Heart left ventricle (tissue), 13 donors: ENCODE data around the gene RTTN.

ENCODE experiments used
- POLR2A ChIP-seq, 2 donors: fragments of 450-650 bp; IDR thresholded peaks; one replicate each; pipeline ENCODE4 v1.6.1; 2017; ENCODE audit warnings: antibody characterized with exemption in 2 of 2, mild to moderate bottlenecking in 2 of 2, moderate library complexity in 2 of 2
- TF ChIP-seq, protein P1 (sequence below), 12 donors: fragments of 200-600 bp; sonication (generic) in 4 of 12; IDR thresholded peaks; one replicate each; pipeline versions ENCODE4 v1.5.0 to v1.8.0; 2018 to 2022; ENCODE audit warnings: antibody characterized with exemption in 12 of 12, mild to moderate bottlenecking in 5 of 12
- donor health status: ischemic (EF 13 %, LVEDD 7.1; RV severe dilation, severe dysfunction).
- donor health status: DM: no; HTN: yes; CAD: no.
- donor health status: DM: no; HTN: no; CAD: no.
- donor health status: ischemic (EF 25% LVEDD 6.9; RV normal size, moderate dysfunction).
- donor health status: ischemic (EF 25% LVEDD 5.7; RV mildly dilated, moderate dysfunction).
- donor health status: ischemic (EF 35%, LVEDD 5.7; RV mildly dilated, moderate dysfunction).
- donor health status: nonischemic (EF 11% LVEDD 7.7; RV severe dilation, severe dysfunction).
- donor health status: DM: yes; HTN: yes; CAD: no.
- donor health status: PGD.
- donor health status: ischemic (EF 29% LVEDD 5.4; RV normal size, mild dysfunction).
- donor health status: nonischemic (EF 23%, LVEDD 6.1; RV moderate dilation, normal function).

DNA sequence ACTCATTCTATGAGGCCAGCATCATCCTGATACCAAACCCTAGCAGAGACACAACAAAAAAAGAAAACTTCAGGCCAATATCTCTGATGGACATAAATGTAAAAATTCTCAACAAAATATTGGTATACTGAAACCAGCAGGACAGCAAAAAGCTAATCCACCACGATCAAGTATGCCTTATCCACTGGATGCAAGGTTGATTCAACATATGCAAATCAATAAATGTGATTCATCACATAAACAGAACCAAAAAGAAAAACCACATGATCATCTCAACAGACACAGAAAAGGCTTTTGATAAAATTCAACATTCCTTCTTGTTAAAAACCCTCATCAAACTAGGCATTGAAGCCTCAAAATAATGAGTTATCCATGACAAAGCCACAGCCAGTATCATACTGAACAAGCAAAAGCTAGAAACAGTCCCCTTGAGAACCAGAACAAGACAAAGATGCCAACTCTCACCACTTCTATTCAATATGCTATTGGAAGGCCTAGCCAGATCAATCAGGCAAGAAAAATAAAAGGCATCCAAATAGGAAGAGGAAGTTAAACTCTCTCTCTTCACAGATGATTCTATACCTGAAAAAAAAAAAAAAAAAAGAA, 45.3 kb downstream of the RTTN start:
- TF ChIP-seq POLR2A (IDR thresholded peaks at IDR 0.05), result no peak
- TF ChIP-seq, protein P1, sequence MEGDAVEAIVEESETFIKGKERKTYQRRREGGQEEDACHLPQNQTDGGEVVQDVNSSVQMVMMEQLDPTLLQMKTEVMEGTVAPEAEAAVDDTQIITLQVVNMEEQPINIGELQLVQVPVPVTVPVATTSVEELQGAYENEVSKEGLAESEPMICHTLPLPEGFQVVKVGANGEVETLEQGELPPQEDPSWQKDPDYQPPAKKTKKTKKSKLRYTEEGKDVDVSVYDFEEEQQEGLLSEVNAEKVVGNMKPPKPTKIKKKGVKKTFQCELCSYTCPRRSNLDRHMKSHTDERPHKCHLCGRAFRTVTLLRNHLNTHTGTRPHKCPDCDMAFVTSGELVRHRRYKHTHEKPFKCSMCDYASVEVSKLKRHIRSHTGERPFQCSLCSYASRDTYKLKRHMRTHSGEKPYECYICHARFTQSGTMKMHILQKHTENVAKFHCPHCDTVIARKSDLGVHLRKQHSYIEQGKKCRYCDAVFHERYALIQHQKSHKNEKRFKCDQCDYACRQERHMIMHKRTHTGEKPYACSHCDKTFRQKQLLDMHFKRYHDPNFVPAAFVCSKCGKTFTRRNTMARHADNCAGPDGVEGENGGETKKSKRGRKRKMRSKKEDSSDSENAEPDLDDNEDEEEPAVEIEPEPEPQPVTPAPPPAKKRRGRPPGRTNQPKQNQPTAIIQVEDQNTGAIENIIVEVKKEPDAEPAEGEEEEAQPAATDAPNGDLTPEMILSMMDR (IDR thresholded peaks at IDR 0.05), result no peak
